ENCODE measurements around the gene THAP11. TPM values are rescaled to one million over a fixed set of nuclear protein-coding genes. Genes with fewer than 3 reads are reported as not detected.

THAP11 gene
- total RNA-seq, 1 experiment from 2014 or later, result 46.5 TPM

- CTCF ChIA-PET, result interaction anchor here (0.8 to 5.5 kb wide), 12 partner anchors 12 to 365 kb away, joined by 3 to 144 read pairs (median 4); partner anchors contain the start of genes CTRL, EDC4, PSMB10 and RANBP10
- peaks cover 17% of the 10 kb centered on the region for H3K36me3 Mint-ChIP-seq
- POLR2A ChIA-PET, result interaction anchor here (3.8 kb wide), 1 partner anchor 50 kb away, joined by 30 read pairs; the partner anchor contains the start of gene PSMB10
- no peak overlapping the region for H3K4me3 Mint-ChIP-seq
- no peak for DNase-seq (ENCODE audit: low spot score)
- no peaks in the 10 kb centered on the region for H3K27me3 Mint-ChIP-seq (ENCODE audit: low read depth)
- no peaks in the 10 kb centered on the region for H3K9me3 Mint-ChIP-seq
- H3K4me1 Mint-ChIP-seq, result peaks cover 23% of the 10 kb centered on the region
- TF ChIP-seq USF1 (CRISPR knock-in tag; IDR thresholded peaks at IDR 0.05), result no peak
- TF ChIP-seq MAX (CRISPR knock-in tag; IDR thresholded peaks at IDR 0.05), result no peak
- no peak for TF ChIP-seq USF2 (CRISPR knock-in tag; IDR thresholded peaks at IDR 0.05)
- no peak for TF ChIP-seq FOXJ3 (CRISPR knock-in tag; IDR thresholded peaks at IDR 0.05; ENCODE audit: borderline replicate concordance)
- H3K27ac Mint-ChIP-seq, result no peak overlapping the region
- ATAC-seq, result peak; percentile 2
Observed at GRCh38 chr16:67885976-67886375, 43.9 kb downstream of the THAP11 start.

GRCh38 chr16:67886387-67886786 lies 44.3 kb downstream of the THAP11 start:
- Mint-ChIP-seq H3K27ac (peak overlapping the region; percentile 52), H3K4me3 (no peak overlapping the region), H3K9me3 (no peaks in the 10 kb centered on the region), H3K4me1 (peaks cover 23% of the 10 kb centered on the region), H3K27me3 (ENCODE audit: low read depth) (no peaks in the 10 kb centered on the region), H3K36me3 (peaks cover 13% of the 10 kb centered on the region)
- TF ChIP-seq ZBTB21 (CRISPR knock-in tag; IDR thresholded peaks at IDR 0.05; ENCODE audit: borderline replicate concordance) (no peak), ZNF121 (CRISPR knock-in tag; IDR thresholded peaks at IDR 0.05) (no peak)
- DNase-seq (ENCODE audit: low spot score), result no peak
- peak; percentile 18 for ATAC-seq
- ChIA-PET CTCF (interaction anchor here (0.8 to 5.5 kb wide), 10 partner anchors 13 to 365 kb away, joined by 3 to 144 read pairs (median 4); partner anchors contain the start of genes CTRL, EDC4 and PSMB10), POLR2A (interaction anchor here (3.8 kb wide), 1 partner anchor 49 kb away, joined by 30 read pairs; the partner anchor contains the start of gene PSMB10)

GRCh38 chr16:67888331-67888730 lies 46.2 kb downstream of the THAP11 start:
- DNase-seq (ENCODE audit: low spot score) (no peak), ATAC-seq (no peak)
- H3K4me3 Mint-ChIP-seq, result no peak overlapping the region
- ChIA-PET CTCF (interaction anchor here (2.4 kb wide), 1 partner anchor 54 kb away, joined by 7 read pairs; no protein-coding TSS in a partner anchor), POLR2A (no interaction called here)
- no peaks in the 10 kb centered on the region for H3K9me3 Mint-ChIP-seq
- TF ChIP-seq ZNF281 (CRISPR knock-in tag; IDR thresholded peaks at IDR 0.05), result no peak
- no peak for TF ChIP-seq RORB (CRISPR knock-in tag; IDR thresholded peaks at IDR 0.05)
- no peak for TF ChIP-seq TEAD4 (CRISPR knock-in tag; IDR thresholded peaks at IDR 0.05)
- no peak for TF ChIP-seq ZNF416 (CRISPR knock-in tag; IDR thresholded peaks at IDR 0.05)
- no peak for TF ChIP-seq ARID4B (CRISPR knock-in tag; IDR thresholded peaks at IDR 0.05; ENCODE audit: borderline replicate concordance)
- no peak for TF ChIP-seq FOXJ3 (CRISPR knock-in tag; IDR thresholded peaks at IDR 0.05; ENCODE audit: borderline replicate concordance)
- H3K36me3 Mint-ChIP-seq, result peaks cover 3% of the 10 kb centered on the region
- no peaks in the 10 kb centered on the region for H3K27me3 Mint-ChIP-seq (ENCODE audit: low read depth)
- no peak overlapping the region for H3K27ac Mint-ChIP-seq
- H3K4me1 Mint-ChIP-seq, result peaks cover 28% of the 10 kb centered on the region
